Measurements from ENCODE around the gene CLSTN1.

The CLSTN1 gene

DNA sequence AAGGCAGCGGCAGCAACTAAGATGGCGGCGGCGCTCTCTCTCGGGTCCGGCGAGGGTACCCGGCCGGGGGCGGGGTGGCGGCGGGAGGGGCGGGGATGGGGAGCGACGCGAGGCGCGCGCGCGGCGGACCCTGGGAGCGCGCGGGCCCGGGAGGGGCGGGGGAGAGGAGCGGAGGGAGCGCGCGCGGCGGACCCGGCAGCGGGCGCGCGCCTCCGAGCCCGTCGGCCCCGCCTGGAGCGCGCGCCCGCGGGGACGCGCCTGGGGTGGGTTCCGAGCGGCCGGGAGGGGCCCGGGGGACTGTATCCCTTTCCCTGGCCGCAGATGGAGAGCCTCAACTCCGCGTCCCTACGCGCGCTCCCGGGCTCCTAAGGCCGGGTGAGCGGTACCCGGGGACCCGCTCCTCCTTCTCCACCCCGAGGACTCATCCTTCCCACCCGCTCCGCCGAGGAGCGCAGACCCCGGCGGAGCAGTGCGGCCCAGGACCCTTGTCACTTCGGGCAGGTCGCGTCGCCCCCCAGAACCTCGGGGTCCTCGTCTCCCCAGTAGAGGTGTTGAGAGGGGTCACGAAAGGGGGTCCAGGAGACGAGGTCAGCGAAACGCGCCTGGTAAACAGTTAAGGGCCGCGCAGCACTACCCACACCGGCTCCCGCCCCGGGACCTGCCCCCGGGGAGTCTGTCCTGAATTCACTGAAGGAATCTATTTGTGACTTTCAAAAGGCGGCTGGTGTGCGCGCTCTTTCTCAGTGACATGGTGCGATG lies at the start of gene CLSTN1:
Gene CLSTN1 (minus strand): TSS at position 23 of the 759 bp plus-strand sequence. CDS start 232 bp downstream, outside the sequence.
- peak; percentile 90 for DNase-seq

- DNase-seq = no peak
These were observed 49.6 kb upstream of the CLSTN1 start for GRCh38 chr1:9873385-9873784.

GRCh38 chr1:9872430-9873165 lies 48.8 kb upstream of the CLSTN1 start:
- DNase-seq = no peak

- no peak for DNase-seq
These were observed 48.1 kb upstream of the CLSTN1 start for GRCh38 chr1:9871707-9872425.

DNA sequence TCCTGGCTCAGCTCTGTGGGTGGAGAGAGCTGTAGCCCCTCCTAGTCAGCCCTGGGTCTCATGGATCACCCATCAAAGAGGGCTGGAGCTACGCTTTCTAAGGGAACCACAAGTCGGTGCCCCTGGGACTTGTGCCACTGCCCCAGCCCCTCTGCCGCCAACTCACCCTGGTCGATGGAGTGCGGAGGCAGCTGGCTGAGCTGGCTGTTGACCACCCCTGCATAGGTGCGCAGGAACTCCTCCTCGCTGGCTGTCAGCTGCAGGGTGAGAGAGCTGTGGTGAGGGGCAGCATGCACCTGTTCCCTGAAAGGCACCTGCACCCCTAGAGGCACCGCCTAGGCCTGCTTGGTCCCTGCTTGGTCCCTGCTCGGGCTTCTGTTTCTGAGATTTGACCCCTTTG lies 47.3 kb upstream of the CLSTN1 start:
- DNase-seq = no peak

- no peak for DNase-seq
These were observed 46.8 kb upstream of the CLSTN1 start for GRCh38 chr1:9870572-9870971.

- DNase-seq = no peak
These were observed 46.1 kb upstream of the CLSTN1 start for GRCh38 chr1:9869831-9870251.

DNA sequence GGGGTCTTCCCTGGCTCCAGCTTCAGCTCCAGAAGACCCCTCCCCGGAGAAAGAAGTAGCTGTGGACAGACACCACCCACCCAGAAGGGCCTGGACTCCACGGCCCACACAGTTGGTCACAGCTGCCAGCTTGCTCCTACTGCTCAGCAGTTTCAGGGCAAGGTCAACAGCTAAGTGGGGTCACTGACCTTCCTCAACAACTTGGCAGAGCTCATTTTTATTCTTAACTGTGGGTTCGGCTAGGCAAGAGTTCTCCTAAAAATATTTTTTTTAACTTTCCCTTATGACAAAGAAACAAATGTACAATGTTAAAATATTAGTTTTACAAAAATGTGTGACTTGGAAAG lies 44.5 kb upstream of the CLSTN1 start:
- DNase-seq = no peak

DNA sequence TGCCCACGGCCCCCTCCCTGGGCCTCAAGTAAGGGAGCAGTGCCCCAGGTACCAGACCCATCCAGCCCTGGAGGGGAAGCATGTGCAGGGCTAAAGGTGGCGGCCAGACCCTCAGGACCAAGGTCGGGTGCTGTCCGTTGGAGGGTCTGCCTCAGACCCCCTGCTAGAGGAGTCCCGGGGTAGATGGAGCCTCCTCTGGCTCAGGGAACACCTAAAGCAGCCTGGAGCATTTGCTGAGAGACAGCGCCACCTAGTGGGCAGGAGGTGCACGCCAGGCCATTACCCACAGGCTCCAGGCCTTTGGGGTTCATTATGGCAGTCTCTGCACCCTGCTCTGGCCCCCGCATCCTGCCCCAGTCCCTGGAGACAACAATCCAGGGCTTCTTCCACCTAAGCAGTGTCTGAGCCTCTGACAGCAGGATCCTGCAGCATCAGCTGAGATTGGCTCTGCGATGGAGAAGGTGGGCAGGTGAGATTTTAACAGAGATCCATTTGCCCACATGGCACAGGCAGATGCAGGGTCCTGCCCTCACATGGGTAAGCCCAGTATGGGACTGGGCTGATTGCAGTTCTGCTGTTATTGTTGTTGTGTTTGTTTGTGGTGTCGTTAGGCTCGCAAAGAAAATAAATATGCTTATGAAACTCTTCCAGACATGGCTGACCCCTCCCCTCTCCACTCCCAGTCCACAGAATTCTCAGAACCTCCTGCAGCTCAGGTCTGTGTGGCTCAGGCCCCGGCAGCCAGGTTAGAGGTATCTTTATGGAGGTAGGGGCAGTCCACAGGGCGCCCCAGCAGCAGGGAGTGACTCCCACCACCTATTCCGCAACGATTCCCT lies 43.9 kb upstream of the CLSTN1 start:
- peak; percentile 90 for DNase-seq

GRCh38 chr1:9866836-9867235 lies 43.1 kb upstream of the CLSTN1 start:
- no peak for DNase-seq

DNA sequence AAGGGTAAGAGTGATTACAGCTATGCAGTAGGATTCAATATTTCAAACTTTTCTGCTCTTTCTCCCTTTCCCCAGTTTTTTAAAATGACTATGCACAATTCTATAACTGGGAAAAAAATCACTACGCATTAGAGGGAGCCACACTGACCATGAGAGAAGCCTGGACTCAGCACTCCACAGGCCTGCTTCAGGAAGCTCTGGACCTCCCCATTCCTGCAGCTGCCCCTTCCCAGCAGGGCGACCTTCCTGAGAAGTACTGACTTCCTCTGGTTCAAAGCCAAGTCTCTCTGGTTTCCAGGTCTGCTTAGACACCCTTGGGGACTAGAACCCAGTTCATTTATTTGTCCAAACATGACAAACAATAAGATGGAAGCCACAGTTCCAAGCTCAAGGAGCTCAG lies 42.0 kb upstream of the CLSTN1 start:
- no peak for DNase-seq

DNA sequence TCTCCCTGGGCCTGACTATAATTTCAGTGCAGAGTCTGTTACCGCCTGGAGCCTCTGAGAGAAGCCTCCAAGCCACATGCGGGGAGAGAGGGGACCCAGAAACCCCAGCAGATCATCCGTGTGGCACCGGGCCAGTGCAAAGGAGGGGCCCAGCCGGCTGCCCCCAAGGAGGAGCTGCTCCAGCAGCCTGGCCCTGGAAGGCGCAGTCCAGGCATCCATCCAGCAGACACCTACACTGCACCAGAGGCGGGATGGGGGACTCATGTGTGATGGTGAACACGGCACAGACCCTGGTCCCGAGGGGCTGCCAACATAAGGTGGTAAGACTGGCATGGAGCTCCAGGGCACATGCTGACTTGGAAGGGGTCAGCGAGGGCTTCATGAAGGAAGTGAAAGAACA lies 39.6 kb upstream of the CLSTN1 start:
- DNase-seq = no peak

DNA sequence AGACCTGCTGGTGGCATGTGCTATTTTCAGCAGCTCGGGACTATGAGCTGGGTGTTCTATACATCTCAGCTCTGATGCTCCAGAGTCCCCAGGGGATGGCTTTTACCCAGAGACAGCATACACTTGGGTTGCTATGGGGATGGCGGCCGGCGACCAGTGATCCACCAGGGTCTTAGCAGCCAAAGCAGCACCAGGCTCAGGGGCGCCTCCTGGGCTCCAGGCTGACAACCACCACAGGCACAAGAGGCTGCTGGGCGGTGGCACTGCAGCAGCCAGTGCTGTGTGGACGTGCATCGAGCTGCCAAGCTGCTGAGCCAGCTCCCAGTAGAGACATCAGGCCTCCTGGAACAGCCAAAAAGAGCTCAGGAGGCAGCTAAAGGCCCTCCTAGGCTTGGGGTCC lies 37.6 kb upstream of the CLSTN1 start:
- no peak for DNase-seq

- DNase-seq = no peak
These were observed 37.1 kb upstream of the CLSTN1 start for GRCh38 chr1:9860887-9861286.

- DNase-seq = no peak
These were observed 35.7 kb upstream of the CLSTN1 start for GRCh38 chr1:9859281-9860014.

GRCh38 chr1:9858293-9859035 lies 34.7 kb upstream of the CLSTN1 start:
- no peak for DNase-seq

DNA sequence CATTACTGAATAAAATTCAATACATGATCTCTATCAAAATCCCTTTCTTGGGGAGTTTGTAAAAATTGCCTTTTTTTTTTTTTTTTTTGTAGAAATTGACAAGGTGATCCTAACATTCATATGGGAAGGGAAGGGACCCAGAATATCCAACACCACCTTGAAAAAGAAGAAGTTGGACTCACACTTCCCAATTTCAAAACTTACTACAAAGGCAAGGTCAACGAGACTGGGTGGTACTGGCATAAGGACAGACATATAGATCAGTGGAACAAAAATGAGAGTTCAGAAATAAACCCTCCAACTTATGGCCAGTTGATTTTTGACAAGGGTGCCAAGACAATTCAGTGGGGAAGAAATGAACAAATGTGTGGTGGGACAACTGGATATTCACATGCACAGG lies 31.4 kb upstream of the CLSTN1 start:
- no peak for DNase-seq

GRCh38 chr1:9853249-9853595 lies 29.5 kb upstream of the CLSTN1 start:
- no peak for DNase-seq

- DNase-seq = no peak
These were observed 28.9 kb upstream of the CLSTN1 start for GRCh38 chr1:9852410-9853248.

DNA sequence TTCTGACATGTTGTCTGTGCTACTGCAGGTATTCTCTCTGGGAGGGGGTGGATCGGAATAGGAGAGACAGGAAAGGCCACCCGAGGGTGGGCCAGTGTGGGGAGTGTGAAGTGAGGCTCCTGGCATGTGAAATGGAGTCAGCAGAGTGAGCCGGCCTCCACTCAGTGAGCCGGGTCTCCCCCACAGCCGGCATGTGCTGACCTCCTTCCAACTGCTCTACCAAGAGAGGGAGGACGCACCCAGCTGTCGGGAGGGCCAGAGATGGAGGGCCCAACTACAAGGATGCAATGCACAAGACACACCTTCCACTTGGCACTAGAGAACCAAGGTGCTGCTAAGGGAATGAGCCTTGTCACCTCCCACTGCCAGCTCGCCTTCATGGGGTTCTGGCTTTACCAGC lies 28.2 kb upstream of the CLSTN1 start:
- DNase-seq = no peak
